Liver (tissue), 9 donors: ENCODE data around the gene PLXNA3. TPM values are rescaled to one million over a fixed set of nuclear protein-coding genes. Genes with fewer than 3 reads are reported as not detected.

Experiments
- DNase-seq: peaks from one replicate; pipeline ENCODE4 v3.0.0-alpha.2; 2017; ENCODE audit warnings: low spot score
- H3K27ac ChIP-seq, 2 donors: one replicate each; pipeline ENCODE4 v1.7.0; 2013; ENCODE audit warnings: inconsistent platforms in 2 of 2, low read length in 2 of 2, control low read depth in 1 of 2, low read depth in 1 of 2, mild to moderate bottlenecking in 1 of 2
- H3K27me3 ChIP-seq, 4 donors: one replicate each; pipeline versions ENCODE4 v1.6.1 to v1.7.0; 2013; ENCODE audit warnings: low read length in 3 of 4, inconsistent platforms in 1 of 4, mild to moderate bottlenecking in 1 of 4, moderate library complexity in 1 of 4; ENCODE audit not compliant: control insufficient read depth in 4 of 4, insufficient read depth in 4 of 4
- H3K36me3 ChIP-seq, 4 donors: one replicate each; pipeline versions ENCODE4 v1.6.1 to v1.7.0; 2013; ENCODE audit warnings: low read length in 3 of 4, mild to moderate bottlenecking in 3 of 4, low read depth in 1 of 4, moderate library complexity in 1 of 4; ENCODE audit not compliant: control insufficient read depth in 4 of 4, insufficient read depth in 3 of 4
- H3K4me1 ChIP-seq, 4 donors: one replicate each; pipeline versions ENCODE4 v1.6.1 to v1.7.0; 2013; ENCODE audit warnings: low read length in 3 of 4, mild to moderate bottlenecking in 3 of 4, moderate library complexity in 1 of 4; ENCODE audit not compliant: control insufficient read depth in 4 of 4, insufficient read depth in 4 of 4
- H3K4me3 ChIP-seq, 3 donors: one replicate each; pipeline versions ENCODE4 v1.6.1 to v1.7.0; 2013; ENCODE audit warnings: low read length in 3 of 3, control low read depth in 1 of 3, low read depth in 1 of 3, mild to moderate bottlenecking in 1 of 3
- H3K9ac ChIP-seq, 2 donors: one replicate each; pipeline ENCODE4 v1.7.0; 2013; ENCODE audit warnings: low read length in 2 of 2, mild to moderate bottlenecking in 2 of 2, moderate library complexity in 2 of 2, control low read depth in 1 of 2, low read depth in 1 of 2
- H3K9me3 ChIP-seq, 4 donors: one replicate each; pipeline versions ENCODE4 v1.6.1 to v1.7.0; 2013; ENCODE audit warnings: low read length in 3 of 4; ENCODE audit not compliant: control insufficient read depth in 4 of 4
- CTCF ChIP-seq: fragments of 150-350 bp; IDR thresholded peaks from 2 replicates; pipeline ENCODE4 v1.5.1; 2017; ENCODE audit warnings: improper control_type of control experiment, low read depth, low read length; ENCODE audit not compliant: missing input control
- EGR1 ChIP-seq, 2 donors: IDR thresholded peaks; 2 replicates each; pipeline ENCODE4 v1.6.1; 2016 to 2018; ENCODE audit warnings: antibody characterized with exemption in 2 of 2, low read depth in 2 of 2
- FOXA1 ChIP-seq: IDR thresholded peaks from 2 replicates; pipeline ENCODE4 v1.6.1; 2016; ENCODE audit warnings: antibody characterized with exemption
- GABPA ChIP-seq, 2 donors: IDR thresholded peaks in 1 of 2; conservative IDR thresholded peaks in 1 of 2; 2 replicates each; pipeline ENCODE4 v1.6.1; 2016; ENCODE audit warnings: antibody characterized with exemption in 2 of 2, mild to moderate bottlenecking in 1 of 2, moderate library complexity in 1 of 2
- HNF4A ChIP-seq, 2 donors: conservative IDR thresholded peaks; 2 replicates each; pipeline ENCODE4 v1.6.1; 2016; ENCODE audit warnings: antibody characterized with exemption in 2 of 2, mild to moderate bottlenecking in 2 of 2
- HNF4G ChIP-seq: IDR thresholded peaks from 2 replicates; pipeline ENCODE4 v1.6.1; 2016; ENCODE audit warnings: antibody characterized with exemption
- JUND ChIP-seq, 2 donors: IDR thresholded peaks; 2 replicates each; pipeline ENCODE4 v1.6.1; 2016; ENCODE audit warnings: antibody characterized with exemption in 2 of 2
- MAX ChIP-seq: IDR thresholded peaks from 2 replicates; pipeline ENCODE4 v1.6.1; 2016; ENCODE audit warnings: antibody characterized with exemption
- NR2F2 ChIP-seq: IDR thresholded peaks from 2 replicates; pipeline ENCODE4 v1.6.1; 2016; ENCODE audit warnings: antibody characterized with exemption
- RAD21 ChIP-seq, 2 donors: IDR thresholded peaks; 2 replicates each; pipeline ENCODE4 v1.6.1; 2016; ENCODE audit warnings: antibody characterized with exemption in 2 of 2, mild to moderate bottlenecking in 2 of 2
- REST ChIP-seq: IDR thresholded peaks from 2 replicates; pipeline ENCODE4 v1.6.1; 2016; ENCODE audit warnings: antibody characterized with exemption, mild to moderate bottlenecking
- RXRA ChIP-seq, 2 donors: IDR thresholded peaks; 2 replicates each; pipeline ENCODE4 v1.6.1; 2017 to 2018; ENCODE audit warnings: antibody characterized with exemption in 2 of 2, mild to moderate bottlenecking in 1 of 2
- SP1 ChIP-seq: IDR thresholded peaks from 2 replicates; pipeline ENCODE4 v1.6.1; 2018; ENCODE audit warnings: antibody characterized with exemption, mild to moderate bottlenecking
- TAF1 ChIP-seq: conservative IDR thresholded peaks from 2 replicates; pipeline ENCODE4 v1.6.1; 2016; ENCODE audit warnings: antibody characterized with exemption, mild to moderate bottlenecking
- YY1 ChIP-seq: IDR thresholded peaks from 2 replicates; pipeline ENCODE4 v1.6.1; 2016; ENCODE audit warnings: antibody characterized with exemption, mild to moderate bottlenecking
- ZBTB33 ChIP-seq: IDR thresholded peaks from 2 replicates; pipeline ENCODE4 v1.6.1; 2016; ENCODE audit warnings: antibody characterized with exemption
- WGBS: extraction: QIAGEN DNeasy Blood & Tissue Kit; methylation state at CpG from one replicate; pipeline ENCODE4 v1.1.7; 2013; 5-methylcytosine and 5-hydroxymethylcytosine counted together
- polyA plus RNA-seq, 2 donors: library from polyadenylated mRNA; stranded (reverse) in 1 of 2; unstranded in 1 of 2; fragments of 200-250 nt in 1 of 2; fragments of >200 nt in 1 of 2; fragmentation: Nextera tagmentation in 1 of 2; extraction: Ambion mirVana in 1 of 2; gene quantifications; one replicate each; pipeline versions ENCODE4 v1.2.1 to v1.2.3, GENCODE V29; 2013 to 2015
- total RNA-seq, 2 donors: library from RNA; depleted of rRNA; stranded (reverse); fragments of >200 nt; gene quantifications; one replicate each; pipeline ENCODE4 v1.2.3, GENCODE V29; 2014
- donor health status: healthy.
- donor health status: healthy.
- donor health status: healthy.
- donor health status: healthy.
- donor health status: healthy.

Gene PLXNA3
- total and polyA plus RNA-seq, 4 donors = 1.1 to 1.7 (median 1.5) TPM

GRCh38 chrX:154437971-154438893 lies 19.8 kb upstream of the PLXNA3 start:
- Histone ChIP-seq H3K9ac (no peak overlapping the region), H3K4me1 (peaks cover 10 to 18% (median 14%) of the 10 kb centered on the region in 4 donors), H3K9me3 (no peaks in the 10 kb centered on the region), H3K36me3 (peaks cover 0 to 13% (median 5%) of the 10 kb centered on the region in 4 donors), H3K4me3 (peak overlapping the region; percentile 50 to 75 (median 75)), H3K27me3 (no peaks in the 10 kb centered on the region), H3K27ac (no peak overlapping the region)
- WGBS = 78% methylated on average over 28 of the region's 28 CpGs
- DNase-seq = no peak
- TF ChIP-seq CTCF = no peak
- TF ChIP-seq SP1 = no peak
- TF ChIP-seq NR2F2 = no peak
- TF ChIP-seq MAX = no peak

GRCh38 chrX:154439841-154440240 lies 18.2 kb upstream of the PLXNA3 start:
- Histone ChIP-seq H3K27me3 (no peaks in the 10 kb centered on the region), H3K36me3 (peaks cover 0 to 10% (median 2%) of the 10 kb centered on the region in 4 donors), H3K9me3 (no peaks in the 10 kb centered on the region), H3K4me3 (no peak overlapping the region), H3K4me1 (peaks cover 10 to 27% (median 17%) of the 10 kb centered on the region in 4 donors), H3K27ac (peak overlapping the region in 1 of 2 donors; percentile 67), H3K9ac (no peak overlapping the region)
- WGBS = 42% methylated on average over 18 of the region's 18 CpGs
- no peak for DNase-seq
- TF ChIP-seq HNF4A (conservative IDR thresholded peaks at IDR 0.05) (no peak), JUND (IDR thresholded peaks at IDR 0.05) (no peak), HNF4G (no peak), MAX (no peak), NR2F2 (peak; percentile 55), EGR1 (IDR thresholded peaks at IDR 0.05; ENCODE audit: low read depth in 2 of 2) (no peak), FOXA1 (no peak), RAD21 (IDR thresholded peaks at IDR 0.05) (no peak), TAF1 (no peak), SP1 (peak; percentile 52), ZBTB33 (no peak), REST (no peak), RXRA (IDR thresholded peaks at IDR 0.05) (peak; percentile 88 to 92), GABPA (IDR thresholded peaks at IDR 0.05 in 1 of 2, conservative IDR thresholded peaks at IDR 0.05 in 1 of 2) (peak; percentile 67 to 84), YY1 (no peak)
